ENCODE results near the gene MBOAT7. TPM values are rescaled to one million over a fixed set of nuclear protein-coding genes. Genes with fewer than 3 reads are reported as not detected.

Gene MBOAT7
- total RNA-seq, 2 donors from 2014 or later: 40.5 to 98.9 TPM

DNA sequence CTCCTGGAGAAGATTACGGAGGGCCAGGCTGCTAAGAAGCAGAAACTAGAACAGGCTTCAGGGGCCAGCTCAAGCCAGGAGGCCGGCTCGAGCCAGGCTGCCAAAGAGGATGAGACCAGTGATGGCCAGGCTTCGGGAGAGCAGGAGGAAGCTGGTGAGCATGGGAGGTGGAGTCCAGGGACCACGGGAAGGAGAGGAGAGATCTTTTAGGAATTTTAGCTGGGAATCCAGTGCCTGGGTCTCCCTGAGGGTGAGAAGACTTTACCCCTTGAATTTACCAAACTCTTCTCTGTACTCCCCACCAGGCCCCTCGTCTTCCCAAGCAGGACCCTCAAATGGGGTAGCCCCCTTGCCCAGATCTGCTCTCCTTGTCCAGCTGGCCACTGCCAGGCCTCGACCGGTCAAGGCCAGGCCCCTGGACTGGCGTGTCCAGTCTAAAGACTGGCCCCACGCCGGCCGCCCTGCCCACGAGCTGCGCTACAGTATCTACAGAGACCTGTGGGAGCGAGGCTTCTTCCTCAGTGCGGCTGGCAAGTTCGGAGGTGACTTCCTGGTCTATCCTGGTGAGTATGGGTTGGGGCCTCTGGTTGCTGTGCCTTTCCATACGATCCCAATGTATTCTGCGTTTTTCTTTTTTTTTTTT lies 2.6 kb upstream of the MBOAT7 start:
- H3K27me3 ChIP-seq: no peaks in the 10 kb centered on the region
- H3K4me3 ChIP-seq: peak overlapping the region; percentile 86 to 93
- TF ChIP-seq, protein P1, sequence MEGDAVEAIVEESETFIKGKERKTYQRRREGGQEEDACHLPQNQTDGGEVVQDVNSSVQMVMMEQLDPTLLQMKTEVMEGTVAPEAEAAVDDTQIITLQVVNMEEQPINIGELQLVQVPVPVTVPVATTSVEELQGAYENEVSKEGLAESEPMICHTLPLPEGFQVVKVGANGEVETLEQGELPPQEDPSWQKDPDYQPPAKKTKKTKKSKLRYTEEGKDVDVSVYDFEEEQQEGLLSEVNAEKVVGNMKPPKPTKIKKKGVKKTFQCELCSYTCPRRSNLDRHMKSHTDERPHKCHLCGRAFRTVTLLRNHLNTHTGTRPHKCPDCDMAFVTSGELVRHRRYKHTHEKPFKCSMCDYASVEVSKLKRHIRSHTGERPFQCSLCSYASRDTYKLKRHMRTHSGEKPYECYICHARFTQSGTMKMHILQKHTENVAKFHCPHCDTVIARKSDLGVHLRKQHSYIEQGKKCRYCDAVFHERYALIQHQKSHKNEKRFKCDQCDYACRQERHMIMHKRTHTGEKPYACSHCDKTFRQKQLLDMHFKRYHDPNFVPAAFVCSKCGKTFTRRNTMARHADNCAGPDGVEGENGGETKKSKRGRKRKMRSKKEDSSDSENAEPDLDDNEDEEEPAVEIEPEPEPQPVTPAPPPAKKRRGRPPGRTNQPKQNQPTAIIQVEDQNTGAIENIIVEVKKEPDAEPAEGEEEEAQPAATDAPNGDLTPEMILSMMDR (IDR thresholded peaks at IDR 0.05): no peak
- no peak for TF ChIP-seq POLR2A (IDR thresholded peaks at IDR 0.05)
- H3K4me1 ChIP-seq: peaks cover 34% of the 10 kb centered on the region
- 58% methylated on average over 19 of the region's 19 CpGs for WGBS, 2 donors
- H3K36me3 ChIP-seq (replicated peaks in 1 of 2; ENCODE audit: insufficient read depth in 1 of 2, low read depth in 2 of 2): peaks cover 0 to 6% of the 10 kb centered on the region in 2 donors
- ATAC-seq: no peak
- peak overlapping the region; percentile 94 to 100 (median 99) for H3K27ac ChIP-seq
- no peaks in the 10 kb centered on the region for H3K9me3 ChIP-seq
- no peak for DNase-seq
- intact Hi-C loops (cut with DNase I): no loop called here

GRCh38 chr19:54191011-54191810 lies 1.8 kb upstream of the MBOAT7 start, which contains the start of gene TSEN34:
TSEN34 (plus strand) TSS chr19:54191308; CDS start chr19:54191365, 57 bp downstream.
- H3K27ac ChIP-seq: peak within 1 kb of the TSS; percentile 94 to 100 (median 99)
- 0 to 1% methylated on average over 3 to 49 of the region's 77 CpGs for WGBS, 2 donors
- H3K36me3 ChIP-seq (replicated peaks in 1 of 2; ENCODE audit: insufficient read depth in 1 of 2, low read depth in 2 of 2): peaks cover 0 to 6% of the 10 kb centered on the region in 2 donors
- TF ChIP-seq POLR2A (IDR thresholded peaks at IDR 0.05): peak; percentile 53 to 78 (median 63)
- TF ChIP-seq, protein P1 (IDR thresholded peaks at IDR 0.05): no peak
- H3K27me3 ChIP-seq: no peaks in the 10 kb centered on the region
- H3K9me3 ChIP-seq: no peaks in the 10 kb centered on the region
- peaks cover 41% of the 10 kb centered on the region for H3K4me1 ChIP-seq
- intact Hi-C loops (cut with DNase I): no loop called here
- DNase-seq (peak; percentile 86 to 95 (median 90)), ATAC-seq (peak; percentile 25)
- H3K4me3 ChIP-seq: peak within 1 kb of the TSS; percentile 86 to 93

DNA sequence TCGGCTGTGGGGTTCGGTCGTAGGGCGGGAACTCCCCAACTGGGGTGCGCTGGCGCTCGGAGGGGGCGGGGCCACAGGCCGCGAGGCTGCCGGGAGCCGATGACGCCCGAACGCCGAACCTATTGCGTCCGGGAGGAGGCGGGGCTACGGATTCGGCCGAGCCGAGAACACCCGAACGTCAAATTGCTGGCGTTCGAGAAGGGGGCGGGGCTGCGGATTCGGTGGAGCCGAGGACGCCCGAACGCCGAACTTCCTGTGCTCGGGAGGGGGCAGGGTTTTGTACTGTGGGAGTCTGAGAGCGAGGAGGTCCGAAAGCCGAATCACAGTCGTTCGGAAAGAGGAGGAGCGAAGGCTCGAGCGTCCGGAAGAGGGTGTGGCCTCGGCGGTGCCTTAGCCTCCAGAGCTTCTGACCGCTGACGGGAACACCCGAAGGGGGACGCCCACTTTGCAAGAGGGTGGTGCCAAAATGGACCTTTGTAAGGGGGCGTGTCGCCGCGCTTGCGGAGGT lies 1.2 kb upstream of the MBOAT7 start:
- Histone ChIP-seq H3K4me1 (peaks cover 48% of the 10 kb centered on the region), H3K36me3 (replicated peaks in 1 of 2; ENCODE audit: insufficient read depth in 1 of 2, low read depth in 2 of 2) (peaks cover 0 to 6% of the 10 kb centered on the region in 2 donors), H3K27ac (peak overlapping the region; percentile 94 to 100 (median 99)), H3K9me3 (no peaks in the 10 kb centered on the region), H3K4me3 (peak overlapping the region; percentile 86 to 93), H3K27me3 (no peaks in the 10 kb centered on the region)
- no peak for TF ChIP-seq POLR2A (IDR thresholded peaks at IDR 0.05)
- TF ChIP-seq, protein P1 (IDR thresholded peaks at IDR 0.05): no peak
- intact Hi-C loops (cut with DNase I): no loop called here
- DNase-seq (peak; percentile 100), ATAC-seq (peak; percentile 65)
- 0 to 1% methylated on average over 17 to 56 of the region's 56 CpGs for WGBS, 2 donors

- Histone ChIP-seq H3K4me3 (peak overlapping the region in 1 of 2 donors; percentile 36), H3K27me3 (no peaks in the 10 kb centered on the region), H3K4me1 (peaks cover 50% of the 10 kb centered on the region), H3K27ac (peak overlapping the region; percentile 94 to 100 (median 99)), H3K9me3 (no peaks in the 10 kb centered on the region), H3K36me3 (replicated peaks in 1 of 2; ENCODE audit: insufficient read depth in 1 of 2, low read depth in 2 of 2) (peaks cover 0 to 6% of the 10 kb centered on the region in 2 donors)
- intact Hi-C loops (cut with DNase I): no loop called here
- WGBS, 2 donors: 0% methylated on average over 11 to 65 of the region's 65 CpGs
- DNase-seq (peak; percentile 100), ATAC-seq (peak; percentile 69)
- peak; percentile 78 to 96 (median 94) for TF ChIP-seq POLR2A (IDR thresholded peaks at IDR 0.05)
- TF ChIP-seq, protein P1 (IDR thresholded peaks at IDR 0.05): no peak
These were observed 539 bp upstream of the MBOAT7 start for GRCh38 chr19:54189735-54190502.

Measured in body of pancreas (tissue), 4 donors.